Suppressor macrophage (primary cell): Measurements from ENCODE around the gene ORMDL3.

ENCODE experiments used
- DNase-seq, 4 experiments: peaks; one replicate each; pipeline ENCODE4 v3.0.0-alpha.2; 2020 to 2022
- total RNA-seq, 17 experiments: gene quantifications; one replicate each; lab custom pipeline; 2026; ENCODE audit warnings: mixed read lengths in 6 of 17, inconsistent platforms in 3 of 17; lab: John Stamatoyannopoulos, UW

ORMDL3 gene, protein sequence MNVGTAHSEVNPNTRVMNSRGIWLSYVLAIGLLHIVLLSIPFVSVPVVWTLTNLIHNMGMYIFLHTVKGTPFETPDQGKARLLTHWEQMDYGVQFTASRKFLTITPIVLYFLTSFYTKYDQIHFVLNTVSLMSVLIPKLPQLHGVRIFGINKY
- 2.8 to 20.4 (median 13.3) reads per million in 17 experiments for total RNA-seq

DNA sequence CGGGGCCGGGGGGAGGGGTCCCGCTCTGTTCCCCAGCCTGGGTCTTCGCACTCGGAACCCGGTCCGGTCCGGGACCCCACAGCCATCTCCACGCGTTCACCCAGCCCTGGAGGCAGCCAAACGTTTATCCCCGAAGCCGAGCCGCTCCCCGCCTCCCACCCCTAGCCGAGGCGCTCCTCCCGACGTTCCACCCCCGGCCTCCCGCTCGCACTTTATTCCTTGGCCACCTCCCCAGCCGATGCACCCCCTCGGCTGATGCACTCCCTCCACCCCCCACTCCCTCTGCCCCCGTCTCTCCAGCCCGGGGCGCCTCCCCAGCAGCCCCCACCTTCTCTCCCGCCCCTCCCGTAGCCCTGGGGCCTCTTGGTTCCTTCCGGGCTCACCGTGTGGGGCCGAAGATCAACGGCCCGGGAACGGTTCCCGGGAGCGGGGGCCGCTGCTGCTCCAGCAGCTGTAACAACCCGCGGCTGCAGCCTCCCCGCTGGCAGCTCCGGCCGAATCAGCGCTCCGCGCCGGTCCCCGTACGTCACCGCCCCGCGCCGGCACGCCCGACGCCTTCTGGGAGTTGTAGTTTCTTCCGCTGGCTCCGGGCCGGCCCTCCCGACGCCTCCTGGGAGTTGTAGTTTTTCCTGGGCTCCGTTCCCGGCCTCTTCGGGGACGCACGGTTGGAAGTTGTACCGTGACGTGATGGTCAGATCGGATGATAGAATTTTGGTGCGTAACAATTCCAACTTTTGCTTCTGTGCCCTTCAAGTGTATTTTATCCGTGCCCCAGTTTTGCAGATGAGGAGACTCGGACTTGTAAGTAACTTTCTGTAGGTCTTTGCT lies at the start of gene ORMDL3, which contains the start of gene LRRC3C:
Gene ORMDL3 (minus strand): TSS at position 501 of the 828 bp plus-strand sequence. CDS start 3,398 bp downstream, outside the sequence.
Gene LRRC3C (plus strand): TSS at position 632 of the 828 bp plus-strand sequence. CDS start 13,792 bp downstream, outside the sequence.
- peak; percentile 94 to 97 (median 96) for DNase-seq

DNA sequence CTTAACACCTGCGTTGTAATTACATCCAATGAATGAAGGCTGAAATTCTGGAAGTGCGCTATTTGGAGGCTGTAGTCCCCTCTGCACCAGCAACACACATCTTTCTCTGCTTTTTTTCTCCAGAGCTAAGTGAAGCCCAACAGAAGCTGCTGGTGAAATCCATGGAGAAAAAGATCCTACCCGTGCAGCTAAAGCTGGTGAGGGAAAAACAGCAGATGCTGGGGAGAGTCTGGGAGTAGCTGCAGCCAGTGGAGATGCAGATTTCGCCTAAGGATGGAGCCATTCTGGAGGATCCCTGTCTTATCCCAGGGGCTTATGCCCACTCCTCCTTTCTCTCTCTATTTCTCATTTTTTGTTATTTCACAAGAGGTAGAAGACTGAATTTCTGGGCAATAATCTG lies 48.4 kb upstream of the ORMDL3 start:
- no peak for DNase-seq

DNA sequence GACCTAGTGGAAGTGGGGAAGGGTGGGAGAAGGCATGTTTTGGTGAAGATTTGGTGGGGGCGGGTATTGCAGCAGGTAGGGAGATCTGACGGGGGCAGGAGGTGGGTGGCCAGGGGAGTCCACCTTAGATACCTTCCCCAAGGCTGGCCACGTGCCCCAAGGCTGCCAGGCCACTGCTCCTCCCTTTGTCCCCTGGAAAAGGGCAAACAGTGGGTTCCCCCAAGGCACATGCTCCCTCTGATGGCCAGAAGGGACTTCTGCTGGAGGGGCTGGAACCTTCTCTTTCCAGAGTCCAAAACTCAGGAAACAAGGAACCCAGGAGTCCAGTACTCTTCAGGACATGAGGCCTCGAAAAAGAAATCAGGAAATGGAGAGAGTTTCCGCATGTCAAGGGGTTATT lies 47.0 kb upstream of the ORMDL3 start:
- no peak for DNase-seq

DNA sequence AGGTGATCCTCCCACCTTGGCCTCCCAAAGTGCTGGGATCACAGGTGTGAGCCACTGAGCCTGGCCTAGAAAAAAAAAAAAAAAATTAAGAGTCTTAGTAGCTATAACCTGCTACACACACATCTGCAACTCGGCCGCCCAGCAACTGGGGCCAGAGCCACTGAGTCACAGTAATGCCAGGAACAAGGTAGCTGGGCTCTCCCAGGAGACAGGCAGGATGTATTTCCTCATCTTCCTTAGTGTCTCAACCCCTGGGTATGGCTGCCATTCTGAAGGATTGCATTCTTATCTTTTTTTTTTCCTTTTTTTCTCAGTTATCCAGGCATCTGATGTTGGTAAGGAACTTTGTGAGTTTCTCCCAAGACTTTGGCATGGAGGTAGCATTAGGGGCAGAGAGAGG lies 46.1 kb upstream of the ORMDL3 start:
- no peak for DNase-seq

DNA sequence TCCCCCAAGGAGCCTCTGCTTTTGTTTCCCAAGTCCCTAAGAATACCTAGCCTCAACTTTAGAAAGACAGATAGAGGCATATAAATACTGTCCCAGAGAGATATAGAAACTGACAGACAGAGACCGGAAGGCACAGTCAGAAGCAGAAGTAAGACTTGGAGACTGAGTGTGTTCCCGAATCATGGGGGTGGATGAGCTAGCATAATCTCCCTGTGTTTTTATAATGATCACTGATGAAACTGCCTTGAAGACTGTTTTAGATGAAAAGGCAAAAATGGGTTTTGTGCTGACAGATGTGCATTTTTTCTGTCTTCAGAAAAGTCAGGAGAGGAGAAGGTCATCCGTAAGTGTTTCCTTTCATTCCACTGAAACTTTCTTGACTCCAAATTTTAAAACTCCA lies 44.9 kb upstream of the ORMDL3 start:
- peak; percentile 79 to 92 (median 85) for DNase-seq

DNA sequence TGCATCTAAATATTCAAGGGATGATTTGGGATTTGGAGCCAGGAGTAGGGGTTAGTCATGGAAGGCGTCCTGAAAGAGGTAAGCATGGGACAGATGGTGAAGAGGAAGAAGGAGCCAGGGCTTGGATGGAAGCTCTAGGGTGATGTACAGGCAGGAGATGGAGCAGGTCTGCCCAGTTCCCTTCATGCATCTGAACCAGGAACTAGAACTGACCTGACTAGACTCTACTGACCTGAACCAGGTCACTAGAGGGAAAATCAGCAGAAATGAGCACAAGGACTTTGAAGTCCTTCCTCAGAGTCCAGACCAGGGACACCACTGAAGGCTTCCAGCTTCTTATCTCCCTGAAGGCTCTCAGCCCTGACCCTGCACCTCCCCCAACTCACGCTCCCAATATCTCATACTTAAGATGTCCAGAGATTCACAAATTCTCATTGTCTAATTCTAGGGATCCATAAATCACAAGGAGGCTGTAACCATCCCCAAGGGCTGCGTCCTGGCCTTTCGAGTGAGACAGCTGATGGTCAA lies 43.7 kb upstream of the ORMDL3 start:
- DNase-seq: no peak

DNA sequence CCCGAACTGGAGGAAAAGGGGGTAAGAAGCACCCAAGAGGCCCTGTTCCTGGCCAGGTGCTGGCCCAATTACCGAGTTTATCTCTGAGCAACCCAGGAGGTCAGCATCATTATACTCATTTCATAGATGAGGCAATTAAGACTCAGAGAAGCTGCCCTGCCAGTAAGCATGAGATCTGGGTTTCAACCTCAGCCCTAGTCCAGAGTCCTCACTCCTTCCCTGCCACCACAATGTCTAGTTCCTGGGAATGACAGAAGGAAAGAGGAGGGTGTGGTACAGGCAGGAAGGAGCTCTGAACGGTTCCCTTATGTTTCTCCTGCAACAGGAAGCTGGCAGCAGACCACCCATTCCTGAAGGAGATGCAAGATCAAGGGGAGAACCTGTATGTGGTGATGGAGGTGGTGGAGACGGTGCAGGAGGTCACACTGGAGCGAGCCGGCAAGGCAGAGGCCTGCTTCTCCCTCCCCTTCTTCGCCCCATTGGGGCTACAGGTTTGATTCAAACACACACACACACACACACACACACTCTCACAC lies 42.8 kb upstream of the ORMDL3 start:
- DNase-seq: no peak

DNA sequence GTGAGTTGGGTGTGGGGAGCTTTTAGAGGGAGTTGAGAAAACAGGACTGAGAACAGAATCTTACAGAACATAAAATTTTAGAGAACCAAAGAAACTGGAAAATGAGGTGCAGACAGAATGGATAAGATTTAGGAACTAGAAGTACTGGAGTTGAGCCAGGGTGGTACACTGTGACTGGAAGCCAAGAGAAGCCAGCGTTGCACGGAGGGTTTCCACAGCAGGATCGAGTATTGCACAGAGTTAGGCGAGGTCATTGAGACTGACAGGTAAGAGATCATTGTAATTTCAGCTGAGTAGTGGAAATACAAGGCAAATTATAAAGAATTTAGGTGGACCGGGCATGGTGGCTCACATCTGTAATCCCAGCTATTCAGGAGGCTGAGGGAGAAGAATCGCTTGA lies 42.0 kb upstream of the ORMDL3 start:
- DNase-seq: peak; percentile 63 to 84 (median 78)

DNA sequence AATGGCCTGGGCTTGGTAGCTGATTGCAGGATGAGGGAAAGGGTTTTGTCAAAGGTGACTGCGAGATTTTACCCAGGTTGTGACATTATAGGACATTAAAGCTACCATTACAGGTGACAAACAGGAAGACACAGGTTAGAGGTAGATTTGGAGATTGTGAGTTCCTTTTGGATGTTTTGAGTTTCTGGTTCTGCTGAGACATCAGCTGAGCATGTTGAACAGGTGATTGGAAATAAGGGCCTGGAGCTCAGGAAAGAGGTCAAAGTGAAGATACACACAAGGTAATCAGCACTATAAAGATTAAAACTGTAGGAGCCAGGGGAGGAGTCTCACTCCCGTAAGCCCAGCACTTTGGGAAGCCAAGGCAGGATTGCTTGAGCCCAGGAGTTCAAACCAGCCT lies 41.4 kb upstream of the ORMDL3 start:
- DNase-seq: no peak

DNA sequence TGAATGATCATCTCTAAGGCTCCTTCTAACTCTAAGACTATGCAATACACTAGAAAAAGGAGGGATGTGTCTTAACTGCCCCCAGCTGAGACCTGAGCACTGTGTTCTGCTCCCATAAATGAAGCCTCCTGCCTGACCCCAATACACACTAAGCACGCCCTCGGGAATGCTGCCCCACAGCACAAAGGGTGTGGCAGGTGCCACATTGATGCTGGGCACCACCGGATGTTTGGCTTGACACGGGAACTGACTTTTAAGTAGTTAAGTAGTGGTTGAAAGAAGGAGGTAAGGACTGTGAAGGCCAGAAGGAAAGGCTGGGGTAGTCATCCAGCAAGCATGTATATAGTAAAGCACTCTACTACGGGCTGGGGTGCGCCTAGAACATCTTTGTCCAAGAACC lies 39.4 kb upstream of the ORMDL3 start:
- DNase-seq: no peak

DNA sequence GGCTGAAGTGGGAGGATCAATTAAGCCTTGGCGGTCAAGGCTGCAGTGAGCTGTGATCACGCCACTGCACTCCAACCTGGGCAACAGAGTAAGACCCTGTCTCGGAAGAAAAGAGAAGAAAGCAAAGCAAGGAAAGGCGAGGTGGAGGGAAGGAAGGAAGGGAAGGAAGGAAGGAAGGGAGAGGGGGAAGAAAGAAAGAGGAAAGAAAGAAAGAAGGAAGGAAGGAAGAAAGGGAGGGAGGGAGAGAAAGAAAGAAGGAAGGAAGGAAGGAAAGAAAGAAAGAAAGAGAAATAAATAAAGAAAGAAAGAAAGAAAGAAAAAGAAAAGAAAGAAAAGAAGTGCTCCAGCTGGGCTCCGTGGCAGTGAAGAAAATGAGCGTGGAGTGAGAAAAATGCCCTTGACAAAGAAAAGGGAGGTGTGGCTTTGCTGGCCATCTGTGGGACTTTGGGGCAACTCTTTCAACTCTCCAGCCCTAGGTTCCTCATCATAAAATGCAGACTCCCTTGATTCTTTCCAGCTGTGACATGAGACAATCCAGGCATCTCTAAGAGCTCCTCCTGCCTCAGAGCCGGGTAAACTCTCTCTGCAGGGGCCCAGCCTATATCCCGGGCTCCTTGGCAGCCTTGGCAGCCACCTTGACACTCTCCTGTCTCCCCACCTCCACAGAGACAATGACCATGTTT lies 37.8 kb upstream of the ORMDL3 start:
- peak in 3 of 4 experiments; percentile 28 to 55 (median 40) for DNase-seq

DNA sequence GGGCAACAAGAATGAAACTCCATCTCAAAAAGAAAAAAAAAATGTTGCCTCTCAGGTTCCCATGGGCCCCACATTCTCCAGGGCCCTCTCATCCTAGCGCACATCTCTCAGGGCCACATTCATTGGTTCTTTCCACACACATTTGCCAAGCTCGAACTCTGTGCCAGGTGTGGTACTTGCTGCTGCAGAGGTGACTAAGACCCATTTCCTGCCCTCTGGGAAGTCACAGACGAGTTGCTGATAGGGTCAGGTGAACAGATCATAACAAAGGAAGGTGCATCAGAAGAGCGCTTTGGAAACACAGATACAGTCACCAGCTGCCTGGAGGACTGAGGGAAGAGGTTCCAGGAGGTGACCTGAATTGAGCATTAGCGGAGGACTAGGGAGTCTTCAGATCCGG lies 36.4 kb upstream of the ORMDL3 start:
- DNase-seq: no peak

DNA sequence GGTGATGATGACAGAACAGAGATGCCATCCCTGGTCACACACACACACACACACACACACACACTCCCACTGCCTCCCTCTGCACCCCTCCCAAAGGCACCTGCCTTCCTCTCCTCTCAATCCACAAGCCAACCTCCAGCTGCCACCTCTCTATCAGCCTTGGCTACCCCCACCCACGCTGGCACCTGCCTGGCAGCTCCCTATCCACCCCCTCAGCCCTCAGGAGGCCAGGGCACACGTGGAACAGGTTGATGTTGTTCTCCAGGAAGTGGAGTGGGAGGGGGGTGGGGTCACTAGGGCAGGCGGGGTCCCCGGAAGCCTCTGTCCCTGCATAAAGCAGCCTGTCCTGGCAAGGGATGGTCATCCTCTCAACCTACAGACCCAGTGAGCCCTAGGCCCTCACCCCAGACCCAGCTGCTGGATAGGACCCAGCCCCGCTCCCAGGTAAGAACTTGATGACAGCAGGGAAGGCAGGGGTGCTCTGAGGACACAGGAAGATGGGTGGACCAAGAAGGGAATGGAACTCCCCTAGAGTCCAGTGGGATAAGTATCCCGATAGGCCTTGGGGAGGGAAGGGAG lies 35.3 kb upstream of the ORMDL3 start, which contains the start of gene GSDMA:
Gene GSDMA (plus strand): TSS at position 363 of the 579 bp plus-strand sequence. CDS start 2,684 bp downstream, outside the sequence.
- no peak for DNase-seq

DNA sequence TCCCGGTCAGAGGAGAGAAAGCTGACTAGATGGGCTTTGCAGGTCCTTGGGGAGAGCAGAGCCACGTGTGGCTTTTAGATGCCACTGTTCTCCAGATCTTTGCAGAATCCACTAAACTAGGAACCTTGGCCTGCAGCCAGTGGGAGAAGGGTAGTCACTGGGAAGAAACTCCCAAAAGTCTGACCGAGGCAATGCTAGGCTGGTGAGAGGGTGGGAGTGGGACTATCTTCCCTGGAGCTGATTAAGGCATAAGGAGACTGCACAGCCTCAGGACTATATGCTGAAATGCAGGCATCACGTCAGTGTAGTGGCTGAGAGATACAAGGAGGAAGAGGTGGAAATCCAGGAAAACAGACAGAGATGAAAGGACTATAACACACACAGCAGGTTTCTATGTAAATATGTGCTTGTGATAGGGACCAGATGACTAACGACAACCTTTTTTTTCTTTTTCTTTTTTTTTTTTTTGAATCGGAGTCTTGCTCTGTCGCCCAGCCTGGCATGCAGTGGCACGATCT lies 33.2 kb upstream of the ORMDL3 start:
- no peak for DNase-seq

DNA sequence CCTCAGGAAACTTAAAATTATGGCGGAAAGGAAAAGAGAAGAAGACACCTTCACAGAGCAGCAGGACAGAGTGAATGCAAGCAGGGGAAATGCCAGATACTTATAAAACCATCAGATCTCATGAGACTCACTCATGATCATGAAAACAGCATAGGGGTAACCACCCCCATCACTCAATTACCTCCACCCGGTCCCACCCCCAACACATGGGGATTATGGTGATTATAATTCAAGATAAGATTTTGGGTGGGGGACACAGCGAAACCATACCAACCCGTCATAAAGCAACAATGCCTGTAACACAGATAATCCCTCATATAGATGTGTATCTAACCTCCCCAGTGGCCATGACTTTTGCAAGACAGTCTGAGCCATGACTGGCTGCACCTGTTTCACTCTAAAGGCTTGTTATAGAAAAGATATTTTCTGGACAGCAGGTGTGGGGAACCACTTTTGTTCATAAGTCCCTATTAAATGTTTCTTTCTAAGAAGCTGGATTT lies 28.4 kb upstream of the ORMDL3 start:
- no peak for DNase-seq

DNA sequence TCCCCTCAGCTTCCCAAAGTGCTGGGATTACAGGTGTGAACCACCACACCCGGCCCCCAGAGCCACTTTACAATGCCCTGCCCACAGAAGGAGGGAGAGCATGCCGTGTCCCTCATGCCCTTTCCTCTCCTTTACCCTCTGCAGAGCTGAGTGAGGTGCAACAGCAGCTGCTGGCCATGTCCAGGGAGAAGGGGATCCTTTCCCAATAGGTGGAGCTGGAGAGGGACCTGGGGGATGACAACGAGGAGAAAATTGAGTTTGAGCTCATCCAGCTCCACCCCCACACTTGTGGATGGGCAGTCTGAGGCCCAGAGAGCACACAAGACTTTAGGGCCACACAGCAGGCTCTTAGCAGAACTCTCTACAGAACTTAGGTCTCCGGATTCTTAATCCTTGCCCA lies 27.5 kb upstream of the ORMDL3 start:
- DNase-seq: no peak

DNA sequence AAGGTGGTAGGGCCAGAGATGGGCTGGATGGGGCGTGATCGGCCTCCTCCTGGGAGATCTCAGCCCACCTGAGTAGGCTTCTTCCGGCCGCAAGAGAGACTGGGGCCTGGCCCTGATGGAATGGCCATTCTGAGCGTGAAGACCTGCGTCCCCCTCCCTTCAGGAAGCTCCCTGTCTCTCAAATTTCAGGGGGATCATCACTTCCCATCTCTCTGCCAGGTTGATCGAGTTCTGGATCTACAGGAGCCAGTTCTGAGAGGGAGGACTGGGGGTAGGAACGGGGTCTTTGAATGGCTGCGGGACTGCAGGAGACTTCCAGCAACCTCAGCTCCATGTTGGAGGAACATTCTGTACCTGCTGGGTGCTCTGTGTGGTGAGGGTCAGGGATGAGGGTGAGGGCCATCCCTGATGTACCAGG lies 26.1 kb upstream of the ORMDL3 start:
- DNase-seq: no peak

DNA sequence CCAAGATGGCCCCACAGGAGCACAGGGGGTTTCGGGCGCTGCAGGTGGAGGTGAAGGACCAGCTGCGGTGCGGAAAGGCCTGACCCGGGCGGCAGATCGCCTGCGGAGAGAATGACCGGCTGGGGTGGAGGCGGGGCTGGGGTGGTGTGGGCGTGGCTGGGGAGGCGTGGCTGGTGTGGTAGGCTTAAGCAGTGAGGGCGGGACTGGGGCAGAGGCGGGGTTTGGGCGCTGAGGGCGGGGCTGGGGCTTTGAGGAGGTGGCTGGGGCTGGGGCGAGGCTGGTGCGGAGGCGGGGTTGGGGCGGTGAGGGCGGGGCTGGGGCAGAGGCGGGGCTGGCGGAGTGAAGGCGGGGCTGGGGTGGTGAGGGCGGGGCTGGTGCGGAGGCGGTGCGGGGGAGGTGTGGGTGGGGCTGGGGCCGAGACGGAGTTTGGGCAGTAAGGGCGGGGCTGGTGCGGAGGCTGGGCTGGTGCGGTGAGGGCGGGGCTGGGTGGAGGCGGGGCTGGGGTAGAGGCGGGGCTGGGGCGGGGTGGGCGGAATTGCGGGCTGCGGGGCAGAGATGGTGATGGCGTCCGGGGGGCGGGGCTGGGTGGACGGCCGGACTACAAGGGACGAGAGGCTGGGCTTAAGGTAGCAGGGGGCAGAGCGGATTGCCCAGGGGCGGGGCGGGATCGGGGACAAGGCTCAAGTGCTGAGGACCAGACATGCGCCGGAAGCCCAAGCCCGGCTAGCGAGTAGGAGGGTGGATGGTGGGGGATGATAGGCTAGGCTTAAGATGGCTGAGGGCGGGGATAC lies 25.5 kb upstream of the ORMDL3 start:
- DNase-seq: peak; percentile 85 to 97 (median 94)

DNA sequence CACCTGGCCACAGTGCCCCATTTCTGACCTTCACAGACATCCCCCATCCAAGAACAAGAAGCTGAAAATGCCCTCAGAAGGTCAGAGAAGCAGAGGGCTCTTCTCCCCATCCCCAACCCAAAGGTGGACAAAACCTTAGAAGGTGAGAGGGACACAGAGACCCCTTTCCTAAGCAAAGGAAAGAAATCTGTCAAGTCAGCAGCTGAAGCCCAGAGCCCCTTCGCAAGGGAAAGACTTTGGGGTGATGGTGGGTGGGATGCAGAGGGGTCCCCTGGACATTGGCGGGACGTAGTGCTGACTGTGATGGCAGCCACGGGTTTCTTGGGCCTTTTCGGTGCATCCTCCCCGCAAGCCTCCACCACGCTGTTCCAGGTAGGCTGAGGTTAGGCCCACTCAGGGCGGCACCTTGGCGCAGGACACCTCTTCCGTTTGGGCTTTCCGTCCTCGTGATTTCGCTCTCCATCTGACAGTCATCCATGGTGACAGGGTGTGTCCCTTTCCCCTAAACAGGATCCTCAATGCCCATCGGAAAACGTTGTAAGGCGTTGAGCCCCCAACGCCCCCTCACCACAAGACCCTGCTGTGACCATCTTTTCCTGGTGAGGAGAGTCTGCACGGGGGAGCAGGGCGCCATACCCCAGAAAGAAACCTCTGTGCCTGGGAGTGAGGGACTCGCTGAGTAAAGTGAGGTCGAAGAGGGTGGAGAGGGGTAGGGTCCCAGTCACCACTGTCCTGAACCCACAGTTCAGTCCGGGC lies 24.7 kb upstream of the ORMDL3 start:
- no peak for DNase-seq

DNA sequence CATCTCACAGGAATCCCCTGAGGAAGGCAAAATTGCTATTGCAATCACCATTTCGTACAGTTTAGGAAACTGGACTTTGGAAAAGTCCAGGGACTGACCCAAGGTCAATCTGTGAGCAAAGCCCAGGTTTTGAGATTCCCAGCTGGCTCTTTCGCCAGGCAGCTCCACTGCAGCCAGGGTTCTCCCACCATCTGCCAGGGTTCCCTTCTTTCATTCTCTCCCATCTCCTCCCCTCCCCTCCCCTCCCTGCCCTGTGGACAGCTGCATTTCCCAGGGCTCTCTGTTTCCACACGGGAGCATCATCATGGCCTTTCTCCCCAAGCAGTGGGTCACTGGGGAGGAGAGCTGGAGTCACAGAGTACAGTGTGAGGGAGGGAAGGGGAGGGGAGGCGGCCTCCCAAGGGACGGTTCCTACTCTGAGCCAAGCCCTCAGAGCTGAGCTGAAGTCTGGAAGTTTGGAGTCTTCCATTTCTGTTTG lies 23.5 kb upstream of the ORMDL3 start:
- no peak for DNase-seq
